ENCODE data around the gene SP140. TPM values are rescaled to one million over a fixed set of nuclear protein-coding genes. Genes with fewer than 3 reads are reported as not detected.

SP140 gene
- polyA plus RNA-seq, 1 donor = 2.2 TPM

DNA sequence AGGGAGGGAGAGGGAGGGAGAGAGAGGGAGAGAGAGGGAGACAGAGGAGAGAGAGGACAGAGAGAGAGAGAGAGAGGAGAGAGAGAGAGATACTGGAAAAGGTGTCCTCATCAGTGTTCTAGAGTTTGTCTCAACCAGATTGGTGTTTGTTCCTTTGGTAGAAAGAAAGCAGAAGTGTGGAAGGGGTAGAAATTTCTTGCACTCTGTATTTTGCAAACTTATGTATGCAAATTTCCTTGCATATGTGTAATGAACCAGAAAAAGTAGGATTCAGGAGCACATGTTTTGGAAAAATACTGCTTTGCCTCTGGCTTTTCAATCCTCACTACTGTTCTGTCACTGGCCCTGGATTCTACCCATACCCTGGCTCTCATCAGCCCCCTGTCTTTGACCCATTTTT, 1.1 kb upstream of the SP140 start:
- Histone ChIP-seq H3K4me1 (ENCODE audit: control insufficient read depth, insufficient read depth, low read length) (peaks cover 2% of the 10 kb centered on the region), H3K4me3 (ENCODE audit: low read length) (no peak overlapping the region), H3K27me3 (ENCODE audit: control insufficient read depth, insufficient read depth, low read length) (no peaks in the 10 kb centered on the region), H3K36me3 (ENCODE audit: control insufficient read depth, insufficient read depth, low read length) (no peaks in the 10 kb centered on the region), H3K9me3 (ENCODE audit: control insufficient read depth, low read depth, low read length) (no peaks in the 10 kb centered on the region), H3K27ac (ENCODE audit: low read length) (no peak overlapping the region)
- no peak for DNase-seq

GRCh38 chr2:230226051-230226551, 565 bp downstream of the SP140 start:
- no peaks in the 10 kb centered on the region for H3K36me3 ChIP-seq (ENCODE audit: control insufficient read depth, insufficient read depth, low read length)
- no peak for DNase-seq
- no peak overlapping the region for H3K4me3 ChIP-seq (ENCODE audit: low read length)
- peaks cover 8% of the 10 kb centered on the region for H3K9me3 ChIP-seq (ENCODE audit: control insufficient read depth, low read depth, low read length)
- no CpG with 5 or more reads among the region's 4 CpGs for WGBS (ENCODE audit: insufficient coverage, low lambda C conversion rate)
- H3K27me3 ChIP-seq (ENCODE audit: control insufficient read depth, insufficient read depth, low read length) = no peaks in the 10 kb centered on the region
- H3K4me1 ChIP-seq (ENCODE audit: control insufficient read depth, insufficient read depth, low read length) = no peaks in the 10 kb centered on the region
- no peak overlapping the region for H3K27ac ChIP-seq (ENCODE audit: low read length)

GRCh38 chr2:230227216-230227615, 1.7 kb downstream of the SP140 start:
- Histone ChIP-seq H3K9me3 (ENCODE audit: control insufficient read depth, low read depth, low read length) (peaks cover 12% of the 10 kb centered on the region), H3K27ac (ENCODE audit: low read length) (no peak overlapping the region), H3K36me3 (ENCODE audit: control insufficient read depth, insufficient read depth, low read length) (no peaks in the 10 kb centered on the region), H3K27me3 (ENCODE audit: control insufficient read depth, insufficient read depth, low read length) (no peaks in the 10 kb centered on the region), H3K4me3 (ENCODE audit: low read length) (no peak overlapping the region), H3K4me1 (ENCODE audit: control insufficient read depth, insufficient read depth, low read length) (no peaks in the 10 kb centered on the region)
- 100% methylated on average over 1 of the region's 3 CpGs for WGBS (ENCODE audit: insufficient coverage, low lambda C conversion rate)
- no peak for DNase-seq

DNA sequence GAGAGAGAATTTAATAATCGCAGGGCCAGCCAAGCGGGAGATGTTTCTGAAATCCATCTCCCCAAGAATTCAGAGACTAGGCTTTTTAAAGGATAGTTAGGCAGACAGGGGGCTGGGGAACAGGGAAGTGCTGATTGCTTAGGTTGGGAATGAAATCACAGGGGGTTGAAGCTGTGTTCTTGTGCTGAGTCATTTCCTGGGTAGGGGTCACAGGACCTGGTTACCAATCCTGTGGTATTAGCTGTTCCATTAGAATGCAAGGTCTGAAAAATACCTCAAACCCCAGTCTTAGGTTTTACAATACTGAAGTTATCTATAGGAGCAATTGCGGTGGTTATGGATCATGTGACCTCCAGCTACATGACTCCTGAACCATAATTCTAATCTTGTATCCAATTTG, 4.6 kb downstream of the SP140 start:
- WGBS (ENCODE audit: insufficient coverage, low lambda C conversion rate) = no CpG with 5 or more reads among the region's 3 CpGs
- no peaks in the 10 kb centered on the region for H3K4me1 ChIP-seq (ENCODE audit: control insufficient read depth, insufficient read depth, low read length)
- H3K4me3 ChIP-seq (ENCODE audit: low read length) = no peak overlapping the region
- DNase-seq = no peak
- no peak overlapping the region for H3K27ac ChIP-seq (ENCODE audit: low read length)
- no peaks in the 10 kb centered on the region for H3K36me3 ChIP-seq (ENCODE audit: control insufficient read depth, insufficient read depth, low read length)
- no peaks in the 10 kb centered on the region for H3K27me3 ChIP-seq (ENCODE audit: control insufficient read depth, insufficient read depth, low read length)
- peaks cover 12% of the 10 kb centered on the region for H3K9me3 ChIP-seq (ENCODE audit: control insufficient read depth, low read depth, low read length)

DNA sequence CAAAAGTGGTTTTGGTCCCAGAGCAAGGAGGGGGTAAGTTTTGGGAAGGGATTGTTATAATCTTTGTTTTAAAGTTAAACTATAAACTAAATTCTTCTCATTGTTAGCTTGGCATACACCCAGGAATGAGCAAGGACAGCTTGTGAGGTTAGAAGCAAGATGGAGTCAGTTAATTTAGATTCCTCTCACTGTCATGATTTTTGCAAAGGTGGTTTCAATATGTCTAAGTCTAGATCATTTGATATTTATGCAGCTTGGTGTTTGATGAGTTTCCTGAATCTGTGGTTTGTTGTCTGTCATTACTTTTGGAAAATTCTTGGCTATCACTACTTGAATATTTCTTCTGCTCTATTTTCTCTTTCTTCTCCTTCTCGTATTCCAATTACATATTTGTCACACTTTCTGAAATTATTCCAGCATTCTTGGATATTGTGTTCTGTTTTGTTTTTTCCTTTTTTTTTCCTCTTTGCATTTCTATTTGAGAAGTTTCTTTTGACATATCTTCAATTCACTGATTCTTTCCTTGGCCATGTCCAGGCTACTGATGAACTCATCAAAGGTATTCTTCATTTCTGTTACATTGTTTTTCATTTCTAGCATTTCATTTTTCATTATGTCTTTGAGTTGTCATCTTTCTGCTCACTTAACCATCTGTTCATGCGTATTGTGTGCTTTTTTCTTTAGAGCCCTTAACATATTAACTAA, 5.1 kb downstream of the SP140 start:
- DNase-seq = no peak
- no peak overlapping the region for H3K4me3 ChIP-seq (ENCODE audit: low read length)
- H3K36me3 ChIP-seq (ENCODE audit: control insufficient read depth, insufficient read depth, low read length) = no peaks in the 10 kb centered on the region
- 80% methylated on average over 2 of the region's 2 CpGs for WGBS (ENCODE audit: insufficient coverage, low lambda C conversion rate)
- peaks cover 12% of the 10 kb centered on the region for H3K9me3 ChIP-seq (ENCODE audit: control insufficient read depth, low read depth, low read length)
- H3K4me1 ChIP-seq (ENCODE audit: control insufficient read depth, insufficient read depth, low read length) = no peaks in the 10 kb centered on the region
- H3K27me3 ChIP-seq (ENCODE audit: control insufficient read depth, insufficient read depth, low read length) = no peaks in the 10 kb centered on the region
- no peak overlapping the region for H3K27ac ChIP-seq (ENCODE audit: low read length)

- H3K9me3 ChIP-seq (ENCODE audit: control insufficient read depth, low read depth, low read length) = peaks cover 12% of the 10 kb centered on the region
- no peak for DNase-seq
- H3K4me1 ChIP-seq (ENCODE audit: control insufficient read depth, insufficient read depth, low read length) = no peaks in the 10 kb centered on the region
- 74% methylated on average over 3 of the region's 3 CpGs for WGBS (ENCODE audit: insufficient coverage, low lambda C conversion rate)
- H3K36me3 ChIP-seq (ENCODE audit: control insufficient read depth, insufficient read depth, low read length) = no peaks in the 10 kb centered on the region
- H3K4me3 ChIP-seq (ENCODE audit: low read length) = no peak overlapping the region
- no peak overlapping the region for H3K27ac ChIP-seq (ENCODE audit: low read length)
- no peaks in the 10 kb centered on the region for H3K27me3 ChIP-seq (ENCODE audit: control insufficient read depth, insufficient read depth, low read length)
Measured at GRCh38 chr2:230231251-230231650, 5.7 kb downstream of the SP140 start.

DNA sequence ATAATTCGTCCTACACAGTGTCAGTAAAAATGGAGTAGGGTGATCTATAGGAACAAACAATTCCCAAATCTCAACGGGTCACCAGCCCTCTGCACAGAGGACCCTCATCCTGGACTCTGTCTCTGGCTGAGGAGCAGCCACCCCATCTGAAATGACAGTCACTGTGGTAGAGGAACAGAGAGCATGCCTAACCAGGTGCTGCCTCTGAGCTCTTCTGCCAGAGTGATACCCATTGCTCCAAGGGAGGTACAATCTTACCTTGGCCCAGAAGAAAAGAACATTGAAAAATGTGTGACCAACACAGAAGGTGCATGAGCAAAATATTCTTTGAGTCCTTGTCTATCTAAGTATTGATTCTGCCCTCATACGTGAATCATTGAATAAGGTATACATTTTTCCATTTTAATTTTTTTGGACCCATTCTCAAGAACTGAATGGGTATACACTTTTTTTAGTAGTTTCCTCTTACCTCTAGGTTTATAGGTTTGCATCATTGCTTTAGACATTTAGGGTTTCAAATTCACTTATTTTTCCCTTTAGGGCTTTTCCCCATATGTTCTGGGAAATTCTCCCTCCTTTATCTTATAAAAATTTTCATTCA, 8.7 kb downstream of the SP140 start:
- no peak overlapping the region for H3K4me3 ChIP-seq (ENCODE audit: low read length)
- H3K27me3 ChIP-seq (ENCODE audit: control insufficient read depth, insufficient read depth, low read length) = no peaks in the 10 kb centered on the region
- no peaks in the 10 kb centered on the region for H3K36me3 ChIP-seq (ENCODE audit: control insufficient read depth, insufficient read depth, low read length)
- no peak overlapping the region for H3K27ac ChIP-seq (ENCODE audit: low read length)
- WGBS (ENCODE audit: insufficient coverage, low lambda C conversion rate) = 60% methylated on average over 1 of the region's 3 CpGs
- H3K9me3 ChIP-seq (ENCODE audit: control insufficient read depth, low read depth, low read length) = peaks cover 12% of the 10 kb centered on the region
- no peaks in the 10 kb centered on the region for H3K4me1 ChIP-seq (ENCODE audit: control insufficient read depth, insufficient read depth, low read length)
- no peak for DNase-seq

DNA sequence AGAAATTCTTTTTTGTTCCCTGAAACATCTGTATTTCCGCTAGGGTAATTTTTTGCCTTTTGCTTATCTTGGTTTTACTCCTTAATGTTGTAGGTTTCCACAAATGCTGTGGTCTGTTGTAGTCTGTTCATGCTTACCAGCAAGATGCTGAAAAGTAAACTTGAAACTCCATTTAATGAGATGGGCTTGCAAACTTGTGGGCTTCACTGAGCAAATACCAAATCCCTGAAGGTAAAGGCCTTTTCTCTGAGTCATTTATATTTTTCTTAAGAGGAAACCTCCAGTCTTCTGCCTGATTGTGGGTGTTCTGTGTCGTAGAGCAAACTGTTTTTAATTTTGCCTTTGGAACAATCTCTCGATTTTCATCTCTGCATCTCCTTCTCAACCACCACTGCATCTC, 9.3 kb downstream of the SP140 start:
- peaks cover 12% of the 10 kb centered on the region for H3K9me3 ChIP-seq (ENCODE audit: control insufficient read depth, low read depth, low read length)
- WGBS (ENCODE audit: insufficient coverage, low lambda C conversion rate) = 92% methylated on average over 2 of the region's 3 CpGs
- no peak for DNase-seq
- H3K36me3 ChIP-seq (ENCODE audit: control insufficient read depth, insufficient read depth, low read length) = no peaks in the 10 kb centered on the region
- H3K4me3 ChIP-seq (ENCODE audit: low read length) = no peak overlapping the region
- no peaks in the 10 kb centered on the region for H3K4me1 ChIP-seq (ENCODE audit: control insufficient read depth, insufficient read depth, low read length)
- no peaks in the 10 kb centered on the region for H3K27me3 ChIP-seq (ENCODE audit: control insufficient read depth, insufficient read depth, low read length)
- no peak overlapping the region for H3K27ac ChIP-seq (ENCODE audit: low read length)

DNA sequence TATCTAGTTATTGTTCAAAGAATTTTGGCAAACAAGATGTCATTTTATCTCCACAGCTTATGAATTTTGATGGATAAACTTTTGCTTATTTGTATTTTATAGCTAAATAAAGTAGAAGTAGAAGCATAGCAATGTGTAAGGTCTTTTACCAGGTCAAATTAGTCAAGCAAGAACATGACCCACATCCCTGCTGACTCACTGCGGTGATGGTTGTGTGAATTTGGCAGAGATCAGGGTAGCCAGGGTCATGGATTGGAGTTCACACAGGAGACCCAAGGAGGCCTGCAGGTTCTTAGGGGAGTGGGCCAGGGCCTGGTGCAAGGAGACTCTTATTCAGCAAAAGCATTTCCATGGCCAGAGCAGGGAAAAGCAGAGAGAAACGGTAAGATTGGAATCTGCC, 18.7 kb downstream of the SP140 start:
- Histone ChIP-seq H3K9me3 (ENCODE audit: control insufficient read depth, low read depth, low read length) (no peaks in the 10 kb centered on the region), H3K4me1 (ENCODE audit: control insufficient read depth, insufficient read depth, low read length) (no peaks in the 10 kb centered on the region), H3K27ac (ENCODE audit: low read length) (no peak overlapping the region), H3K4me3 (ENCODE audit: low read length) (no peak overlapping the region), H3K27me3 (ENCODE audit: control insufficient read depth, insufficient read depth, low read length) (peaks cover 4% of the 10 kb centered on the region), H3K36me3 (ENCODE audit: control insufficient read depth, insufficient read depth, low read length) (no peaks in the 10 kb centered on the region)
- 90% methylated on average over 1 of the region's 2 CpGs for WGBS (ENCODE audit: insufficient coverage, low lambda C conversion rate)
- no peak for DNase-seq

DNA sequence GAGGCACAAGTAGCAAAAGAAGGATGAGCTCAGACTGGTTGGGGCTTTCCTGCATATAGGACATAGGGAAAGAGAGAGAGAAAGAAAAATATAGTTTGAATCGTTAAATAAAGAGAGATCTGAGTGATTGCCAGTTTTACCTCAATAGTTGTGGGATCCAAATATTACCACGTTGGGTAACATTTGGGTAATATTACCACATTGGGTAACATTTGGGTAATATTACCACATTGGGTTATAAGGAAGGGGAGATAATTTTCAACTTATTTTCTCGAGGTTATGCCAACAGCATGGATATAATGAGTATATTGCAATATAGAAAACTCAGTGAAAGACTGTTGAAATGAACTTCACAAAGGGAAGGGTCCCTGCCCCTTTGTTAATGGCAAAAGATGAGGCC, 20.7 kb downstream of the SP140 start:
- no peak for DNase-seq
- H3K4me3 ChIP-seq (ENCODE audit: low read length) = no peak overlapping the region
- H3K36me3 ChIP-seq (ENCODE audit: control insufficient read depth, insufficient read depth, low read length) = no peaks in the 10 kb centered on the region
- H3K27ac ChIP-seq (ENCODE audit: low read length) = no peak overlapping the region
- H3K27me3 ChIP-seq (ENCODE audit: control insufficient read depth, insufficient read depth, low read length) = peaks cover 4% of the 10 kb centered on the region
- WGBS (ENCODE audit: insufficient coverage, low lambda C conversion rate) = no CpG with 5 or more reads among the region's 3 CpGs
- no peaks in the 10 kb centered on the region for H3K9me3 ChIP-seq (ENCODE audit: control insufficient read depth, low read depth, low read length)
- no peaks in the 10 kb centered on the region for H3K4me1 ChIP-seq (ENCODE audit: control insufficient read depth, insufficient read depth, low read length)

GRCh38 chr2:230250231-230250630, 24.7 kb downstream of the SP140 start:
- Histone ChIP-seq H3K27ac (ENCODE audit: low read length) (no peak overlapping the region), H3K9me3 (ENCODE audit: control insufficient read depth, low read depth, low read length) (no peaks in the 10 kb centered on the region), H3K27me3 (ENCODE audit: control insufficient read depth, insufficient read depth, low read length) (peaks cover 2% of the 10 kb centered on the region), H3K36me3 (ENCODE audit: control insufficient read depth, insufficient read depth, low read length) (no peaks in the 10 kb centered on the region), H3K4me3 (ENCODE audit: low read length) (no peak overlapping the region), H3K4me1 (ENCODE audit: control insufficient read depth, insufficient read depth, low read length) (no peaks in the 10 kb centered on the region)
- DNase-seq = no peak
- 80% methylated on average over 2 of the region's 2 CpGs for WGBS (ENCODE audit: insufficient coverage, low lambda C conversion rate)
